SU-DHL-6 (cell line): ENCODE measurements around the gene NOTUM.

ENCODE experiments used
- H2AFZ ChIP-seq: fragments of 200-600 bp; sonication (generic); 2 replicates; pipeline ENCODE4 v1.6.1; 2014; ENCODE audit warnings: low read depth, mild to moderate bottlenecking, moderate library complexity, mixed read lengths, antibody characterized with exemption, low read length; ENCODE audit not compliant: severe bottlenecking
- H3F3A ChIP-seq: fragments of 200-600 bp; shearing (Covaris generic); 2 replicates; pipeline ENCODE4 v1.6.0; 2016; ENCODE audit warnings: antibody characterized with exemption, mild to moderate bottlenecking; ENCODE audit not compliant: insufficient read depth
- H3K27ac ChIP-seq: fragments of 200-600 bp; sonication (generic); 2 replicates; pipeline ENCODE4 v1.5.1; 2016; ENCODE audit warnings: low read depth, mild to moderate bottlenecking, low read length, moderate library complexity, mixed read lengths
- H3K27me3 ChIP-seq: fragments of 200-600 bp; sonication (generic), shearing (Covaris generic); 2 replicates; pipeline ENCODE4 v1.6.0; 2014; ENCODE audit warnings: mild to moderate bottlenecking, low read length
- H3K36me3 ChIP-seq: fragments of 200-600 bp; sonication (generic); 2 replicates; pipeline ENCODE4 v1.6.1; 2014; ENCODE audit warnings: mild to moderate bottlenecking, low read length, mixed read lengths
- H3K4me2 ChIP-seq: fragments of 300-600, 200-600 bp; shearing (Covaris generic), sonication (generic); 2 replicates; pipeline ENCODE4 v1.6.0; 2014; ENCODE audit warnings: low read length, low read depth, mild to moderate bottlenecking; ENCODE audit not compliant: poor library complexity, severe bottlenecking
- H3K4me3 ChIP-seq: fragments of 200-600 bp; sonication (generic); 2 replicates; pipeline ENCODE4 v1.5.1; 2014; ENCODE audit warnings: antibody characterized with exemption, low read length, mild to moderate bottlenecking, mixed read lengths; ENCODE audit not compliant: insufficient read depth, poor library complexity, severe bottlenecking
- H3K79me2 ChIP-seq: fragments of 200-600 bp; sonication (generic); 2 replicates; pipeline ENCODE4 v1.6.1; 2014; ENCODE audit warnings: mild to moderate bottlenecking, low read length, moderate library complexity; ENCODE audit not compliant: insufficient read depth
- H3K9ac ChIP-seq: fragments of 200-600 bp; sonication (generic); 2 replicates; pipeline ENCODE4 v1.7.0; 2014; ENCODE audit warnings: mild to moderate bottlenecking, low read length
- H3K9me2 ChIP-seq: fragments of 200-600 bp; sonication (generic); replicated peaks from 2 replicates; pipeline ENCODE4 v1.6.1; 2014; ENCODE audit warnings: low read length; ENCODE audit not compliant: insufficient read depth
- H3K9me3 ChIP-seq: fragments of 200-600 bp; sonication (generic); 2 replicates; pipeline ENCODE4 v1.6.1; 2014; ENCODE audit warnings: low read length, mixed read lengths; ENCODE audit not compliant: insufficient read depth
- H4K20me1 ChIP-seq: fragments of 200-600 bp; sonication (generic); 2 replicates; pipeline ENCODE4 v1.6.1; 2014; ENCODE audit warnings: low read depth, mild to moderate bottlenecking, antibody characterized with exemption, low read length, moderate library complexity, mixed read lengths
- CTCF ChIP-seq: fragments of 200-600 bp; sonication (generic); IDR thresholded peaks from one replicate; pipeline ENCODE4 v1.5.1; 2017; ENCODE audit warnings: antibody characterized with exemption, mild to moderate bottlenecking, low read length, moderate library complexity; ENCODE audit not compliant: insufficient read depth, poor library complexity, severe bottlenecking
- EZH2phosphoT487 ChIP-seq: fragments of 200-600 bp; sonication (generic), shearing (Covaris generic); conservative IDR thresholded peaks from 2 replicates; pipeline ENCODE4 v1.6.1; 2018; ENCODE audit warnings: mild to moderate bottlenecking, antibody characterized with exemption, low read length, moderate library complexity, mixed read lengths

Gene NOTUM

GRCh38 chr17:81939218-81939617 lies 21.8 kb downstream of the NOTUM start:
- Histone ChIP-seq H3K4me3 (peak overlapping the region; percentile 54), H3K9ac (peak overlapping the region; percentile 73), H3K79me2 (peaks cover 26% of the 10 kb centered on the region), H4K20me1 (no peaks in the 10 kb centered on the region), H3K9me2 (no peaks in the 10 kb centered on the region), H2AFZ (no peak overlapping the region), H3K27ac (peak overlapping the region; percentile 98), H3K36me3 (no peaks in the 10 kb centered on the region), H3F3A (peaks cover 45% of the 10 kb centered on the region), H3K4me2 (peak overlapping the region; percentile 63), H3K9me3 (no peaks in the 10 kb centered on the region), H3K27me3 (no peaks in the 10 kb centered on the region)
- TF ChIP-seq CTCF (no peak), EZH2phosphoT487 (no peak)

GRCh38 chr17:81935709-81936084 lies 25.3 kb downstream of the NOTUM start:
- TF ChIP-seq EZH2phosphoT487 (no peak), CTCF (no peak)
- Histone ChIP-seq H3K36me3 (no peaks in the 10 kb centered on the region), H3K9me3 (no peaks in the 10 kb centered on the region), H3K27ac (peak overlapping the region; percentile 79), H2AFZ (no peak overlapping the region), H3K27me3 (no peaks in the 10 kb centered on the region), H3K79me2 (peaks cover 19% of the 10 kb centered on the region), H4K20me1 (no peaks in the 10 kb centered on the region), H3K9me2 (no peaks in the 10 kb centered on the region), H3K4me3 (no peak overlapping the region), H3K4me2 (peak overlapping the region; percentile 55), H3K9ac (peak overlapping the region; percentile 73), H3F3A (peaks cover 38% of the 10 kb centered on the region)

GRCh38 chr17:81934850-81935708 lies 25.9 kb downstream of the NOTUM start:
- H3K36me3 ChIP-seq = no peaks in the 10 kb centered on the region
- no peaks in the 10 kb centered on the region for H3K9me2 ChIP-seq
- H4K20me1 ChIP-seq = no peaks in the 10 kb centered on the region
- peaks cover 12% of the 10 kb centered on the region for H3K79me2 ChIP-seq
- peak overlapping the region; percentile 55 for H3K4me2 ChIP-seq
- peak overlapping the region; percentile 73 for H3K9ac ChIP-seq
- no peak overlapping the region for H2AFZ ChIP-seq
- no peak overlapping the region for H3K4me3 ChIP-seq
- TF ChIP-seq EZH2phosphoT487 (no peak), CTCF (no peak)
- H3K27me3 ChIP-seq = no peaks in the 10 kb centered on the region
- peak overlapping the region; percentile 79; the same call in 1 of the 2 replicates for H3K27ac ChIP-seq
- no peaks in the 10 kb centered on the region for H3K9me3 ChIP-seq
- H3F3A ChIP-seq = peaks cover 40% of the 10 kb centered on the region
